Ovary (tissue), 9 donors: ENCODE results near the gene IMPA2. TPM values are rescaled to one million over a fixed set of nuclear protein-coding genes. Genes with fewer than 3 reads are reported as not detected.

ENCODE experiments used
- DNase-seq, 5 donors: peaks; one replicate each; pipeline ENCODE4 v3.0.0-alpha.2; 2019 to 2020
- H3K27ac ChIP-seq, 2 donors: fragments of 200-600 bp; one replicate each; pipeline versions ENCODE4 v1.5.1 to v1.8.0; 2019 to 2022
- H3K27me3 ChIP-seq: fragments of 200-600 bp; one replicate; pipeline ENCODE4 v1.8.0; 2022
- H3K36me3 ChIP-seq: fragments of 200-600 bp; sonication (generic); one replicate; pipeline ENCODE4 v1.5.1; 2019
- H3K4me1 ChIP-seq: one replicate; pipeline ENCODE4 v1.8.1; 2013; ENCODE audit warnings: mild to moderate bottlenecking, moderate library complexity; ENCODE audit not compliant: insufficient read depth
- H3K4me3 ChIP-seq: fragments of 200-600 bp; sonication (generic); one replicate; pipeline ENCODE4 v1.5.1; 2017
- H3K9me3 ChIP-seq, 2 donors: fragments of 200-600 bp in 1 of 2; sonication (generic) in 1 of 2; one replicate each; pipeline versions ENCODE4 v1.5.1 to v1.8.1; 2013 to 2019; ENCODE audit warnings: mild to moderate bottlenecking in 1 of 2, moderate library complexity in 1 of 2
- EP300 ChIP-seq: sonication (generic); formaldehyde crosslinking; IDR thresholded peaks from one replicate; pipeline ENCODE4 v1.6.1; 2017; ENCODE audit warnings: antibody characterized with exemption
- POLR2A ChIP-seq: fragments of 450-650 bp; IDR thresholded peaks from one replicate; pipeline ENCODE4 v1.6.1; 2017; ENCODE audit warnings: antibody characterized with exemption, mild to moderate bottlenecking, moderate library complexity
- WGBS, 3 donors: extraction: QIAGEN DNeasy Blood & Tissue Kit in 1 of 3; methylation state at CpG; one replicate each; pipeline versions ENCODE4 v1.1.5 to v1.1.7; 2013 to 2017; 5-methylcytosine and 5-hydroxymethylcytosine counted together
- intact Hi-C, 4 donors: fragments of 100-400 bp; cut with DNase I; formaldehyde crosslinking; loops; one replicate each; pipeline versions ENCODE4 v1.11.0 to v1.15.1; 2022 to 2023
- polyA plus RNA-seq, 2 donors: library from polyadenylated mRNA; stranded (reverse); fragments of 200-250 nt in 1 of 2; fragments of 350-450 nt in 1 of 2; fragmentation: Illumina TruSeq in 1 of 2; extraction: RNeasy Lipid Tissue Mini Kit (QIAGEN cat#74804) in 1 of 2; gene quantifications; one replicate each; pipeline ENCODE4 v1.2.3, GENCODE V29; 2013 to 2014
- total RNA-seq, 7 donors: library from RNA; depleted of rRNA in 2 of 7; stranded (reverse); fragments of >200 nt in 2 of 7; fragmentation: NEBNext Ultra II Directional in 3 of 7; extraction: Animal tissue kit (Norgen Biotek cat#: 25700) in 3 of 7; gene quantifications; one replicate each; pipeline versions ENCODE4 v1.1.0 to v1.2.4, GENCODE V29; 2016 to 2023
- TF ChIP-seq, protein P1 (sequence below), 3 donors: fragments of 450-650 bp in 2 of 3; fragments of 200-600 bp in 1 of 3; IDR thresholded peaks; one replicate each; pipeline versions ENCODE4 v1.5.1 to v1.8.0; 2016 to 2022; ENCODE audit warnings: antibody characterized with exemption in 3 of 3, mild to moderate bottlenecking in 1 of 3
- donor health status: DM: no; HTN: no; CAD: no; lungs with moderate emphysema.
- donor health status: DM: no; HTN: no; CAD: no.
- donor health status: Bipolar disorder and iron deficiency.
- donor health status: DM: yes; HTN: yes; CAD: no.
- donor health status: DM: no; HTN: no; CAD: no.
- donor health status: DM: yes; HTN: yes; CAD: no.

The IMPA2 gene
- total and polyA plus RNA-seq, 9 donors: 15.4 to 33.5 (median 21.1) TPM

DNA sequence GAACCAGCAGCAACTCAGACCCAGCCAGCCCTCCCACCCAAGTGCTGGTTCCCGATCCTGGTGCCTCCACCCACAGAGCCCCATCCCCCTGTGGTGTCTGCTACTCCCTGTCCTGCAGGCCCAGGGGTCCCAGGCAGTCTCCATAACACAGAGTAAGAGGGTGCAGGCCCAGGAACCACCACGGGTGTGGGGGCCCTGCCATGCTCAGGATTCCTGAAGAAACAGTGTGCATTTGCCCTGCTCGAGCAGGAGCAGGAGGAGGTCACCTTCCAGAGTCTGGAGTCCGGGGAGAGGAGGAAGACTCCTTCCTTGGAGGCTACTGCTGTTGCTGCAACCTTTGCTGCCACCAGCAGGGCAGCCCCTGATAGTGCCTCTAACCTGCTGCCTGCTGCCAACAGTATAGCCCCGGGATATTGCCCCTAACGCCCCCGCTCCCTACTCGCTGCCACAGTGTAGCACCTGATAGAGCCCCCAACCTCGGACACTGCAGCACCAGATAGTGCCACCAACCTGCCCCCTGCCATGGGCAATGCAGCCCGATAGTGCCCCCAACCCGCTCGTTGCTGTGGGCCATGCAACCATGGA lies 65.5 kb downstream of the IMPA2 start:
- TF ChIP-seq POLR2A (no peak), EP300 (no peak)
- TF ChIP-seq, protein P1, sequence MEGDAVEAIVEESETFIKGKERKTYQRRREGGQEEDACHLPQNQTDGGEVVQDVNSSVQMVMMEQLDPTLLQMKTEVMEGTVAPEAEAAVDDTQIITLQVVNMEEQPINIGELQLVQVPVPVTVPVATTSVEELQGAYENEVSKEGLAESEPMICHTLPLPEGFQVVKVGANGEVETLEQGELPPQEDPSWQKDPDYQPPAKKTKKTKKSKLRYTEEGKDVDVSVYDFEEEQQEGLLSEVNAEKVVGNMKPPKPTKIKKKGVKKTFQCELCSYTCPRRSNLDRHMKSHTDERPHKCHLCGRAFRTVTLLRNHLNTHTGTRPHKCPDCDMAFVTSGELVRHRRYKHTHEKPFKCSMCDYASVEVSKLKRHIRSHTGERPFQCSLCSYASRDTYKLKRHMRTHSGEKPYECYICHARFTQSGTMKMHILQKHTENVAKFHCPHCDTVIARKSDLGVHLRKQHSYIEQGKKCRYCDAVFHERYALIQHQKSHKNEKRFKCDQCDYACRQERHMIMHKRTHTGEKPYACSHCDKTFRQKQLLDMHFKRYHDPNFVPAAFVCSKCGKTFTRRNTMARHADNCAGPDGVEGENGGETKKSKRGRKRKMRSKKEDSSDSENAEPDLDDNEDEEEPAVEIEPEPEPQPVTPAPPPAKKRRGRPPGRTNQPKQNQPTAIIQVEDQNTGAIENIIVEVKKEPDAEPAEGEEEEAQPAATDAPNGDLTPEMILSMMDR (IDR thresholded peaks at IDR 0.05): no peak
- H3K9me3 ChIP-seq: no peaks in the 10 kb centered on the region
- H3K27ac ChIP-seq: no peak overlapping the region
- no peak overlapping the region for H3K4me3 ChIP-seq
- H3K27me3 ChIP-seq: no peaks in the 10 kb centered on the region
- WGBS, 3 donors: 82 to 93% (median 88%) methylated on average over 12 of the region's 12 CpGs
- DNase-seq: no peak
- no peaks in the 10 kb centered on the region for H3K4me1 ChIP-seq
- no peaks in the 10 kb centered on the region for H3K36me3 ChIP-seq
- intact Hi-C loops: loop anchor here in 3 of 4 donors (5.0 to 10.0 kb wide), 3 partner anchors 35 to 392 kb away; no protein-coding TSS in a partner anchor

- H3K4me1 ChIP-seq: no peaks in the 10 kb centered on the region
- no peak overlapping the region for H3K4me3 ChIP-seq
- no peak for DNase-seq
- H3K27ac ChIP-seq: no peak overlapping the region
- H3K27me3 ChIP-seq: no peaks in the 10 kb centered on the region
- intact Hi-C loops: loop anchor here in 3 of 4 donors (5.0 to 10.0 kb wide), 3 partner anchors 36 to 393 kb away; no protein-coding TSS in a partner anchor
- no peaks in the 10 kb centered on the region for H3K9me3 ChIP-seq
- no peak for TF ChIP-seq EP300
- TF ChIP-seq, protein P1 (IDR thresholded peaks at IDR 0.05): no peak
- TF ChIP-seq POLR2A: no peak
- no peaks in the 10 kb centered on the region for H3K36me3 ChIP-seq
- 87 to 89% (median 87%) methylated on average over 18 to 20 of the region's 20 CpGs for WGBS, 3 donors
These were observed 66.9 kb downstream of the IMPA2 start for GRCh38 chr18:12048010-12048826.

DNA sequence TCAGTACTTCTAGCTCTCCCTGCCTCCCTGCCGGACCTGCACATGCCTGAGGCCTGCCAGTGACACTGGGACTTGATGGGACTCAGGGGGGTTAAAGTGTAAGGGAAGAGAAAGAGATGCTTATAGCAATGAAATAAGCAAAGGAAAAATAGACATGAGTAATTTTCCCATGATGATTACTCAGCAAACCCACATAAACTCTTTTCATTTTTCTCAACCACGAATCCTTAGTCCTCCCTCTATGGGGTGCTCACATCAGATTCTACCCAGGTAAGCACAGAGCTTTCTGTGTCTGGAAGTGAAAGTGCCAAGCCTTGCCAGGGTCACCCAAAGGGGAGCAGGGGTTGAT lies 67.5 kb downstream of the IMPA2 start:
- Histone ChIP-seq H3K4me1 (no peaks in the 10 kb centered on the region), H3K4me3 (no peak overlapping the region), H3K36me3 (no peaks in the 10 kb centered on the region), H3K27ac (no peak overlapping the region), H3K9me3 (no peaks in the 10 kb centered on the region), H3K27me3 (no peaks in the 10 kb centered on the region)
- 66 to 74% (median 70%) methylated on average over 2 of the region's 2 CpGs for WGBS, 3 donors
- TF ChIP-seq POLR2A (no peak), EP300 (no peak)
- TF ChIP-seq, protein P1 (IDR thresholded peaks at IDR 0.05): no peak
- intact Hi-C loops: loop anchor here in 3 of 4 donors (5.0 to 10.0 kb wide), 3 partner anchors 36 to 394 kb away; no protein-coding TSS in a partner anchor
- no peak for DNase-seq

- DNase-seq: peak in 1 of 5 donors; percentile 11
- 57 to 65% (median 64%) methylated on average over 9 of the region's 9 CpGs for WGBS, 3 donors
- Histone ChIP-seq H3K27me3 (no peaks in the 10 kb centered on the region), H3K36me3 (no peaks in the 10 kb centered on the region), H3K4me1 (no peaks in the 10 kb centered on the region), H3K27ac (no peak overlapping the region), H3K4me3 (no peak overlapping the region), H3K9me3 (no peaks in the 10 kb centered on the region)
- TF ChIP-seq, protein P1 (IDR thresholded peaks at IDR 0.05): no peak
- TF ChIP-seq EP300: no peak
- no peak for TF ChIP-seq POLR2A
- intact Hi-C loops: loop anchor here in 3 of 4 donors (5.0 to 10.0 kb wide), 3 partner anchors 38 to 395 kb away; no protein-coding TSS in a partner anchor
These were observed 68.9 kb downstream of the IMPA2 start for GRCh38 chr18:12049978-12050811.
